Skeletal muscle tissue (tissue), 4 donors: ENCODE data around the gene OBSCN. TPM values are rescaled to one million over a fixed set of nuclear protein-coding genes. Genes with fewer than 3 reads are reported as not detected.

ENCODE experiments used
- H3K27ac ChIP-seq: one replicate; pipeline ENCODE4 v1.7.0; 2013; ENCODE audit warnings: mild to moderate bottlenecking, low read depth, low read length, inconsistent platforms
- H3K27me3 ChIP-seq, 3 donors: one replicate each; pipeline ENCODE4 v1.7.0; 2013; ENCODE audit warnings: low read length in 3 of 3; ENCODE audit not compliant: control insufficient read depth in 3 of 3, insufficient read depth in 3 of 3
- H3K36me3 ChIP-seq, 3 donors: one replicate each; pipeline ENCODE4 v1.7.0; 2013; ENCODE audit warnings: low read length in 3 of 3; ENCODE audit not compliant: control insufficient read depth in 3 of 3, insufficient read depth in 3 of 3
- H3K4me1 ChIP-seq, 3 donors: one replicate each; pipeline ENCODE4 v1.7.0; 2013; ENCODE audit warnings: low read length in 3 of 3, mild to moderate bottlenecking in 3 of 3; ENCODE audit not compliant: control insufficient read depth in 3 of 3, insufficient read depth in 3 of 3
- H3K4me3 ChIP-seq, 3 donors: one replicate each; pipeline ENCODE4 v1.7.0; 2013; ENCODE audit warnings: low read length in 3 of 3
- H3K9ac ChIP-seq, 3 donors: one replicate each; pipeline ENCODE4 v1.7.0; 2013; ENCODE audit warnings: low read length in 3 of 3, mild to moderate bottlenecking in 3 of 3, moderate library complexity in 2 of 3, low read depth in 1 of 3
- H3K9me3 ChIP-seq, 3 donors: one replicate each; pipeline ENCODE4 v1.7.0; 2013; ENCODE audit warnings: low read length in 3 of 3; ENCODE audit not compliant: control insufficient read depth in 3 of 3
- total RNA-seq: library from RNA; depleted of rRNA; stranded (reverse); fragments of >200 nt; gene quantifications from one replicate; pipeline ENCODE4 v1.2.3, GENCODE V29; 2014
- donor health status: Osteomylitis.

OBSCN gene
- total RNA-seq, 1 donor from 2014 or later: 460 TPM

DNA sequence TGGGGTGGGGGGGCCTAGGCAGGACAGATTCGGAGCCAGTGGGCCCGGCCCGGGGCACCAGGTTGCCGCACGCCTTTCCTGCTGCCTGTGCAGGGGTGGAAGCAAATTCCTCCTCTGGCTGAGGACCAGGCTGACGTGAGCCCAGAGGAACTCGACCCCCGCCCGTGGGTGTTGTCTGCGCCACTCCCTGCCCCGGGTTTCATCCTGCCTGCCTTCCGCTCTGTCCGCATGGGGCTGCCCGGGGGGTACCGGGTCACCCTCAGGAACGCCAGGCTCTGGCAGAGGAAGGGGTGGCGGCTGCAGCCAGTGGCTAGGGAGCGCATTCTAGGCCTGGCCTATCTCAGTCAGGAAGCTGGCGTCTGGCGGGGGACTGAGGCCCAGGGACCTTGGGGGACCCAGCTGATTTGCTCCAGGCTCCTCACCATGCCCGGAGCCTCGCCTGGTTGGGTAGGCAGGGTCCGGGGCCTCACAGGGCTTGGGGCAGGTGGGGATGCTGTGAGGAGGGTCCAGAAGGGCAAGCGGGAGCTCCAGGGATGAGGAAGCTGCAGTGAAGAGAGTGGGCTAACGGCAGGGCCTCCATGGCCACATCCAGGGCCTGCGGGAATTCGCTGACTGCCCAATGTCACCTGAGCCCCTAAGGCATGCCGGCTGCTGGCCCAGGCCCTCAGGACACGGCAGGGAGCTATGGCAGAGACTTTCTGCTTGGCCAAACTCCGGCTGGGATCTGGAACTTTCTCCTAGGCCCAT is 44.7 kb upstream of the OBSCN start:
- H3K27me3 ChIP-seq: peaks cover 14 to 30% (median 15%) of the 10 kb centered on the region in 3 donors
- H3K4me3 ChIP-seq: no peak overlapping the region
- H3K27ac ChIP-seq: peak overlapping the region; percentile 54
- no peaks in the 10 kb centered on the region for H3K36me3 ChIP-seq
- H3K9ac ChIP-seq: peak overlapping the region; percentile 38 to 62 (median 43)
- no peaks in the 10 kb centered on the region for H3K9me3 ChIP-seq
- H3K4me1 ChIP-seq: peaks cover 40 to 52% (median 52%) of the 10 kb centered on the region in 3 donors

DNA sequence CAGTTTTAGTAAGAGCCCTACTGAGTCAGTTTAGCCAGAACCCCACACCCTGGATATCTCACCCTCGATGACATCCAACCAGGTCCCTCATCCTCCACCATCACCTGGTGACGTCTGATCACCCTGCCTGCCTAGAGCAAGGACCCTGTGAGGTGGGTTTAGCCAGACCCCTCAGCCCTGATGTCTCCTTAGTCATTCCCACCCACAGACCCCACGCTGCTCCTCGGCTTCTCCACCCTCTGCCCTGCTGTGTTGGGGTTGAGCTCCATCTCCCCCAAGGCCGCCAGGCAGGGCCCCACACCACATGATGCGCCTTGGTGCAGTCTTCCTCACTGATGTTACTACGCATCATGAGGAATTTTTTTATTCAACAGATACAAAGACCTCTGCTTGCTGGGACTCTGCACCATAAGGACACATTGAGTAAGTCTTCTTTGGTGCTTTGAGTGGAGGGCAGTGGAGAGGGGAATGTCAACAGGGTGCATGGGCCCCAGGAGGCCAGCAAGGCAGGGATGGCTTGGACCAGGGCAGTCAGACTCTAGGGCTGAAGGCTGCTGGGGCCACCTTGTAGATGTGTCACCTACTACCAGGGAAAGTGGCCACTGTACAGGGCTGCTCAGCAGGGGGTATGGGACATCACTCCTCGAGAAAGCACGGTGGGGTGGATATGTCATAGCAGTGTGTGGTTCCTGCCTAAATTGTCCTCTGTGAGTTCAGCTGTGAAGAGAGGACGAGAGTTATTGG is 43.9 kb upstream of the OBSCN start:
- peaks cover 10 to 24% (median 11%) of the 10 kb centered on the region in 3 donors for H3K27me3 ChIP-seq
- peak overlapping the region; percentile 99 for H3K27ac ChIP-seq

GRCh38 chr1:228164561-228165371 is 43.1 kb upstream of the OBSCN start:
- Histone ChIP-seq H3K9ac (peak overlapping the region; percentile 80 to 86 (median 85)), H3K4me1 (peaks cover 40 to 52% (median 50%) of the 10 kb centered on the region in 3 donors), H3K4me3 (peak overlapping the region; percentile 85 to 89 (median 87)), H3K27me3 (peaks cover 5 to 16% (median 5%) of the 10 kb centered on the region in 3 donors), H3K9me3 (no peaks in the 10 kb centered on the region), H3K36me3 (no peaks in the 10 kb centered on the region), H3K27ac (peak overlapping the region; percentile 99)

More for the DNA sequence above, 43.9 kb upstream of the OBSCN start:
- Histone ChIP-seq H3K9me3 (no peaks in the 10 kb centered on the region), H3K4me3 (peak overlapping the region in 1 of 3 donors; percentile 29), H3K36me3 (no peaks in the 10 kb centered on the region), H3K4me1 (peaks cover 40 to 50% (median 49%) of the 10 kb centered on the region in 3 donors), H3K9ac (peak overlapping the region in 1 of 3 donors; percentile 62)

DNA sequence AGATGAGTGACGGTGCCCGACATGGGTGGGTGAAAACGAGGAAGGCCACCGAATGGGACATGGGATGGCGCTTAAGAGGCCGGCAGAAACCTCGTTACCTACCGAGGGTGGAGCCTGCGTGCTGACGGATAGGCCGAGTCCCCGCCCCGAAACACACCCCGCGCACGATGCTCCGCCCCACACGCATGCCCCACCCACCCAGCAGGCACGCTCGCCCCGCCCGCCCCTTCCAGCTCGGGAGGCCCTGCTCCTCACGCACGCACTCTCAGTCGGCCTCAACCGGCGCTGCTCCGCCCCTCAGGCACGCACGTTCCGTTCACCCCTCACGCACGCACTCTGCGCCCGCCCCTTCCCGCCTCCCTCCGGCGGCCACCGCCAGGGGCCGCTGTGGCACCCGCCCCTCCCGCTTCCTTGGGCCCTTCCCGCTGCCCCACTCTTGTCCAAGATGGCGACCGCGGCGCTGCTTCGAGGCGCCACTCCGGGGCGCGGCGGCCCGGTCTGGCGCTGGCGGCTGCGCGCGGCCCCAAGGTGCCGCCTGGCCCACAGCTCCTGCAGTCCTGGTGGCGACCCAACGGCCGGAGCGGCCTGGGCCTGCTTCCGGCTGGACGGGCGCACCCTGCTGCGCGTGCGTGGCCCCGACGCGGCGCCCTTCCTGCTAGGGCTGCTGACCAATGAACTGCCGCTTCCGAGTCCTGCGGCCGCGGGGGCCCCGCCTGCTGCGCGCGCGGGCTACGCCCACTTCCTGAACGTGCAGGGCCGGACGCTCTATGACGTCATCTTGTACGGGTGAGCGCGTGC is 42.3 kb upstream of the OBSCN start, which contains the start of gene IBA57:
Gene IBA57, plus strand, starts transcription at position 433 of the 798 bp plus-strand sequence. Its CDS starts 13 bp downstream, at position 446.
- peaks cover 40 to 52% (median 50%) of the 10 kb centered on the region in 3 donors for H3K4me1 ChIP-seq
- no peaks in the 10 kb centered on the region for H3K9me3 ChIP-seq
- peak within 1 kb of the TSS; percentile 92 to 99 (median 97) for H3K9ac ChIP-seq
- peak within 1 kb of the TSS; percentile 99 for H3K27ac ChIP-seq
- peak within 1 kb of the TSS; percentile 85 to 89 (median 87) for H3K4me3 ChIP-seq
- no peaks in the 10 kb centered on the region for H3K36me3 ChIP-seq
- peaks cover 2 to 11% (median 4%) of the 10 kb centered on the region in 3 donors for H3K27me3 ChIP-seq

- Histone ChIP-seq H3K9me3 (no peaks in the 10 kb centered on the region), H3K9ac (peak overlapping the region; percentile 92 to 99 (median 97)), H3K27ac (peak overlapping the region; percentile 99), H3K4me1 (peaks cover 38 to 51% (median 49%) of the 10 kb centered on the region in 3 donors), H3K27me3 (peaks cover 2 to 9% (median 2%) of the 10 kb centered on the region in 3 donors), H3K36me3 (no peaks in the 10 kb centered on the region), H3K4me3 (peak overlapping the region; percentile 71 to 83 (median 77))
These were observed 41.5 kb upstream of the OBSCN start for GRCh38 chr1:228166170-228166936.

GRCh38 chr1:228168563-228169270 is 39.1 kb upstream of the OBSCN start:
- Histone ChIP-seq H3K27me3 (no peaks in the 10 kb centered on the region), H3K36me3 (no peaks in the 10 kb centered on the region), H3K4me3 (no peak overlapping the region), H3K9me3 (no peaks in the 10 kb centered on the region), H3K9ac (peak overlapping the region in 2 of 3 donors; percentile 3 to 35), H3K4me1 (peaks cover 18 to 41% (median 36%) of the 10 kb centered on the region in 3 donors), H3K27ac (no peak overlapping the region)

GRCh38 chr1:228169345-228169744 is 38.5 kb upstream of the OBSCN start:
- H3K27me3 ChIP-seq: no peaks in the 10 kb centered on the region
- H3K36me3 ChIP-seq: no peaks in the 10 kb centered on the region
- H3K4me3 ChIP-seq: no peak overlapping the region
- no peaks in the 10 kb centered on the region for H3K9me3 ChIP-seq
- no peak overlapping the region for H3K27ac ChIP-seq
- peaks cover 12 to 37% (median 30%) of the 10 kb centered on the region in 3 donors for H3K4me1 ChIP-seq
- H3K9ac ChIP-seq: no peak overlapping the region

DNA sequence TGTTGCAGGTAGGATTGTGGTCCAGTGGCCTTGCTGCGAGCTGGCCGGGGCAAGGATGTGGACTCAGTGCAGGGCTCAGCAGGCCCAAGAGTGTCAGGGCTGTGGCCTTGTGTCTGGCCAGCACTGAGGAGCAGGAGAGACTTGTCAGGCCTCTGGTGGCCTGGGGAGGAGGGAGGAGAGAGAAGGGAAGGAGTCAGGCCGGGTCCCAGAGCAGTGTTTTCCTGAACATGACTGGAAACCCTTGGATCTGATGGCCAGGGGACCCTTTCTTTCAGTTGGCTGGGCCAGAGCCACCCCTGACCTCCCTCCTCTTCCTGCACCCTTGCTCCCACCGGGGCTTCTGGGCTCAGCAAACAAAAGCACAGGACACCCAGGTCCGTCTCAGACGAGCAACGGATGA is 37.2 kb upstream of the OBSCN start:
- H3K27ac ChIP-seq: no peak overlapping the region
- H3K9ac ChIP-seq: no peak overlapping the region
- H3K4me3 ChIP-seq: no peak overlapping the region
- H3K27me3 ChIP-seq: no peaks in the 10 kb centered on the region
- H3K9me3 ChIP-seq: no peaks in the 10 kb centered on the region
- H3K4me1 ChIP-seq: peaks cover 9 to 28% (median 20%) of the 10 kb centered on the region in 3 donors
- H3K36me3 ChIP-seq: peaks cover 5 to 6% (median 6%) of the 10 kb centered on the region in 3 donors
